Neural progenitor cell (in vitro differentiated cells): ENCODE measurements around the gene TPM1. TPM values are rescaled to one million over a fixed set of nuclear protein-coding genes. Genes with fewer than 3 reads are reported as not detected.

ENCODE experiments used
- DNase-seq: peaks from one replicate; pipeline ENCODE4 v3.0.0-alpha.2; 2016; ENCODE audit warnings: low spot score
- H2AFZ ChIP-seq: fragments of 200-600 bp; sonication (generic); replicated peaks from 2 replicates; pipeline ENCODE4 v1.6.1; 2016; ENCODE audit warnings: antibody characterized with exemption
- H3F3A ChIP-seq: fragments of 200-600 bp; sonication (generic); 2 replicates; pipeline ENCODE4 v1.6.1; 2016; ENCODE audit warnings: antibody characterized with exemption, low read depth
- H3K27ac ChIP-seq: fragments of 200-600 bp; sonication (generic); 2 replicates; pipeline ENCODE4 v1.5.1; 2016; ENCODE audit warnings: mild to moderate bottlenecking
- H3K27me3 ChIP-seq: fragments of 200-600 bp; sonication (generic); 2 replicates; pipeline ENCODE4 v1.6.1; 2016; ENCODE audit warnings: mild to moderate bottlenecking, moderate library complexity
- H3K36me3 ChIP-seq: fragments of 200-600 bp; sonication (generic); 2 replicates; pipeline ENCODE4 v1.5.1; 2016
- H3K4me1 ChIP-seq: fragments of 200-600 bp; sonication (generic); 2 replicates; pipeline ENCODE4 v1.6.1; 2016; ENCODE audit warnings: mixed run types
- H3K4me2 ChIP-seq: fragments of 200-600 bp; sonication (generic); 2 replicates; pipeline ENCODE4 v1.6.1; 2016
- H3K4me3 ChIP-seq: fragments of 200-600 bp; sonication (generic); 2 replicates; pipeline ENCODE4 v1.5.1; 2016
- H3K79me2 ChIP-seq: fragments of 200-600 bp; sonication (generic); 2 replicates; pipeline ENCODE4 v1.6.1; 2016; ENCODE audit warnings: low read depth
- H3K9ac ChIP-seq: fragments of 200-600 bp; sonication (generic); 2 replicates; pipeline ENCODE4 v1.6.1; 2016
- H3K9me3 ChIP-seq: fragments of 200-600 bp; sonication (generic); 2 replicates; pipeline ENCODE4 v1.5.1; 2016; ENCODE audit warnings: low read depth
- H4K20me1 ChIP-seq: fragments of 200-600 bp; sonication (generic); 2 replicates; pipeline ENCODE4 v1.6.1; 2016; ENCODE audit warnings: low read depth
- H3K27ac Mint-ChIP-seq: 3 replicates; pipeline ENCODE4 v1.8.0; 2021; ENCODE audit warnings: mixed read lengths
- H3K27me3 Mint-ChIP-seq: 2 replicates; pipeline ENCODE4 v1.8.0; 2022; ENCODE audit warnings: low read depth, mild to moderate bottlenecking, inconsistent platforms, moderate library complexity, mixed read lengths; ENCODE audit not compliant: insufficient read depth
- H3K36me3 Mint-ChIP-seq: 3 replicates; pipeline ENCODE4 v1.8.0; 2021; ENCODE audit warnings: mixed read lengths
- H3K4me1 Mint-ChIP-seq: 3 replicates; pipeline ENCODE4 v1.8.0; 2021; ENCODE audit warnings: mixed read lengths
- H3K4me3 Mint-ChIP-seq: 3 replicates; pipeline ENCODE4 v1.8.0; 2021; ENCODE audit warnings: mild to moderate bottlenecking, moderate library complexity, mixed read lengths
- H3K9me3 Mint-ChIP-seq: 3 replicates; pipeline ENCODE4 v1.8.0; 2020; ENCODE audit warnings: mixed read lengths
- EZH2 ChIP-seq: fragments of 200-600 bp; sonication (generic); IDR thresholded peaks from 2 replicates; pipeline ENCODE4 v1.6.1; 2017; ENCODE audit warnings: antibody characterized with exemption, mild to moderate bottlenecking, moderate library complexity
- EZH2phosphoT487 ChIP-seq: fragments of 200-600 bp; sonication (generic); IDR thresholded peaks from 2 replicates; pipeline ENCODE4 v1.6.1; 2017; ENCODE audit warnings: antibody characterized with exemption
- total RNA-seq: library from RNA; depleted of rRNA; stranded (reverse); fragments of >200 nt; gene quantifications from 2 replicates; pipeline ENCODE4 v1.2.3, GENCODE V29; 2015; ENCODE audit warnings: low replicate concordance
- TF ChIP-seq, protein P1 (sequence below): fragments of 200-600 bp; sonication (generic); IDR thresholded peaks from 2 replicates; pipeline ENCODE4 v1.5.1; 2017; ENCODE audit warnings: antibody characterized with exemption, mild to moderate bottlenecking

Gene TPM1
- total RNA-seq, 1 donor from 2014 or later: 623 TPM

DNA sequence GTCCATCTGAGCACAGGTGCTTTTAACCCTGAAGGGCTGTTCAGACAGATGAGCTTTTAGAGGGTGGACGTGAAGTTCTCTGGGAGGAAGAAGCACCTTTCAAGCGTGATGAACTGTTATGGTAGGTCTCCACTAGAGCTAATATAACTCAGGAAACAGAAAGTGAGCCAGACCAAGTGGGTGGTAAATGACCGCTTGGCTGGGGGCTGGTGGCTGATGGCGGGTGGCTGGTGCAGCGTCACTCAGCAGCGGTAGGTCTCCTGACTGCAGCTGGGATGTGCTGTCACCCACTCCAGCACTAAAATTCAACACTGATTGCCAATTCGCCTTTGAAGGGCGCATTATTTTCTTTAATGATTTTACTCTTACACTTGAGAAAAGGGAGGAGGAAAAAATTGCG lies 47.9 kb downstream of the TPM1 start:
- H3K27ac Mint-ChIP-seq: no peak overlapping the region
- TF ChIP-seq, protein P1, sequence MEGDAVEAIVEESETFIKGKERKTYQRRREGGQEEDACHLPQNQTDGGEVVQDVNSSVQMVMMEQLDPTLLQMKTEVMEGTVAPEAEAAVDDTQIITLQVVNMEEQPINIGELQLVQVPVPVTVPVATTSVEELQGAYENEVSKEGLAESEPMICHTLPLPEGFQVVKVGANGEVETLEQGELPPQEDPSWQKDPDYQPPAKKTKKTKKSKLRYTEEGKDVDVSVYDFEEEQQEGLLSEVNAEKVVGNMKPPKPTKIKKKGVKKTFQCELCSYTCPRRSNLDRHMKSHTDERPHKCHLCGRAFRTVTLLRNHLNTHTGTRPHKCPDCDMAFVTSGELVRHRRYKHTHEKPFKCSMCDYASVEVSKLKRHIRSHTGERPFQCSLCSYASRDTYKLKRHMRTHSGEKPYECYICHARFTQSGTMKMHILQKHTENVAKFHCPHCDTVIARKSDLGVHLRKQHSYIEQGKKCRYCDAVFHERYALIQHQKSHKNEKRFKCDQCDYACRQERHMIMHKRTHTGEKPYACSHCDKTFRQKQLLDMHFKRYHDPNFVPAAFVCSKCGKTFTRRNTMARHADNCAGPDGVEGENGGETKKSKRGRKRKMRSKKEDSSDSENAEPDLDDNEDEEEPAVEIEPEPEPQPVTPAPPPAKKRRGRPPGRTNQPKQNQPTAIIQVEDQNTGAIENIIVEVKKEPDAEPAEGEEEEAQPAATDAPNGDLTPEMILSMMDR: no peak
- no peak for TF ChIP-seq EZH2phosphoT487
- TF ChIP-seq EZH2: no peak

DNA sequence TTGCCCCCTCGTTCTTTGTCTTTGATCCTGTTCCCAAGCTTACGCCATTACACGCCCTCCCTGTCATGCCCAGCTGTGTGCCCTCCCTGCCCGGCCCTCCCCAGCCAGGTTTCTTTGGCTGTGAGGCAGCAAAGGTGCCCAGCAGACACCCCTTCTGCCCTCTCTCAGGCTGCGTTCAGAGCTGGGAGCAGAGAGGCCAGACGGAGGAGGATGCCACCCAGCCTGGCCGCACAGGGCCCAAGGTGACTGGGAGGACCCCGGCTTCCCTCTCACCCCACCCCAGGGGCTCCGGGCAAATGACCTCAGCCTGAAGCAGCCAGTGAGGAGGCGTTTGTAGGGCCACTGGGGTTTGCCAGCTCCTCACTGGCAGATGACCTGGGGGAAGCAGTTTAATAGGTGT lies 48.3 kb downstream of the TPM1 start:
- Mint-ChIP-seq H3K9me3 (no peaks in the 10 kb centered on the region), H3K4me1 (peaks cover 20% of the 10 kb centered on the region), H3K27me3 (no peaks in the 10 kb centered on the region), H3K4me3 (no peak overlapping the region), H3K27ac (no peak overlapping the region), H3K36me3 (no peaks in the 10 kb centered on the region)
- no peak overlapping the region for H3K27ac ChIP-seq
- no peaks in the 10 kb centered on the region for H3K36me3 ChIP-seq
- H3K9ac ChIP-seq: no peak overlapping the region
- no peak overlapping the region for H2AFZ ChIP-seq
- peaks cover 24% of the 10 kb centered on the region for H3K4me1 ChIP-seq
- TF ChIP-seq EZH2 (no peak), EZH2phosphoT487 (no peak)
- TF ChIP-seq, protein P1: no peak
- H3K9me3 ChIP-seq: no peaks in the 10 kb centered on the region
- DNase-seq: no peak
- peaks cover 18% of the 10 kb centered on the region for H3F3A ChIP-seq
- no peaks in the 10 kb centered on the region for H3K27me3 ChIP-seq
- H3K79me2 ChIP-seq: no peaks in the 10 kb centered on the region
- H3K4me3 ChIP-seq: no peak overlapping the region
- H3K4me2 ChIP-seq: no peak overlapping the region
- H4K20me1 ChIP-seq: no peaks in the 10 kb centered on the region

More for the DNA sequence above, 47.9 kb downstream of the TPM1 start:
- Mint-ChIP-seq H3K36me3 (no peaks in the 10 kb centered on the region), H3K4me1 (peaks cover 20% of the 10 kb centered on the region), H3K4me3 (no peak overlapping the region), H3K9me3 (no peaks in the 10 kb centered on the region), H3K27me3 (no peaks in the 10 kb centered on the region)
- no peaks in the 10 kb centered on the region for H3K9me3 ChIP-seq
- no peak overlapping the region for H3K27ac ChIP-seq
- no peaks in the 10 kb centered on the region for H3K79me2 ChIP-seq
- no peaks in the 10 kb centered on the region for H3K27me3 ChIP-seq
- no peak for DNase-seq
- no peak overlapping the region for H2AFZ ChIP-seq
- no peak overlapping the region for H3K4me3 ChIP-seq
- H3K4me2 ChIP-seq: no peak overlapping the region
- peaks cover 18% of the 10 kb centered on the region for H3F3A ChIP-seq
- H3K9ac ChIP-seq: no peak overlapping the region
- no peaks in the 10 kb centered on the region for H4K20me1 ChIP-seq
- H3K36me3 ChIP-seq: no peaks in the 10 kb centered on the region
- H3K4me1 ChIP-seq: peaks cover 24% of the 10 kb centered on the region

DNA sequence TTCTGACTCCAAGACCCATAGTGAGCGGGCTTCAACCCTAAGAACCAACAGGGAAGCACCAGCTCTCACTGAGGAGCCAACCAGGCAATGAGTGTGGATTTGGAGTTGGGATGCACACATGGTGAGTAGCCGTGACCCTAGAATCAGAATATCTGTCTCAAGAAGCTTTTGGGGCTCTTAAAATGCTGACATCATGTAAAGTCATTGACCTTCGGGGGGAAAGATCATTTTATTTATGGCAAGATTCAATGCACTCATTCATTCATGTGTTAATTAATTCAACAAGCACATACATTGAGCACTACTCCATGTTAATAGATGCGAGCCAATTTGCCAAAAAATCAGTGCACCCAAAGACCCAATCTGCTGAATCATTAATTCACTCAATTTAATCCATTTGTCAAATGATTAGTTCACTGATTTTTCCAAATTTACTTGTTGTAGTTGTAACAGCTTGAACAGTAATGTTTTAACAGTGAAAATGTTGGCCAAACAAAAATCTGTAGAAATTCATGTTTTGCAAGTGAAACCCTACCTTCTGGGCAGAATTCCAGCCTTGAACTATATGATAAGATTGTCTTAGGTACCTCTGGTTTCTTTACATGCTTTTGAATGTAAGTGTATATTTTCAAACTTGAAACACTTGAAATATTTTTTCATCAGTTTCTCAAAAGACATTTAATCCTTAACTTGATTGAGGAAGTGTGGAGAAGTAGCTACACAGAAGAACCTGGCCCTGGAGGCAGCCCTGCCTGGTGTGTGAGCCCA lies 49.3 kb downstream of the TPM1 start:
- peaks cover 16% of the 10 kb centered on the region for H3K4me1 Mint-ChIP-seq
- DNase-seq: no peak
- no peaks in the 10 kb centered on the region for H3K36me3 ChIP-seq
- TF ChIP-seq EZH2phosphoT487 (no peak), EZH2 (no peak)
- TF ChIP-seq, protein P1: no peak
- H3K27me3 ChIP-seq: no peaks in the 10 kb centered on the region
- H3K9ac ChIP-seq: no peak overlapping the region
- no peak overlapping the region for H3K4me3 ChIP-seq
- no peak overlapping the region for H3K27ac Mint-ChIP-seq
- H2AFZ ChIP-seq: no peak overlapping the region
- no peak overlapping the region for H3K4me2 ChIP-seq
- no peak overlapping the region for H3K27ac ChIP-seq
- no peaks in the 10 kb centered on the region for H3K9me3 Mint-ChIP-seq
- no peaks in the 10 kb centered on the region for H3K9me3 ChIP-seq
- H3K4me3 Mint-ChIP-seq: no peak overlapping the region
- H4K20me1 ChIP-seq: no peaks in the 10 kb centered on the region
- no peaks in the 10 kb centered on the region for H3K79me2 ChIP-seq
- no peaks in the 10 kb centered on the region for H3K36me3 Mint-ChIP-seq
- peaks cover 16% of the 10 kb centered on the region for H3F3A ChIP-seq
- peaks cover 2% of the 10 kb centered on the region for H3K27me3 Mint-ChIP-seq
- peaks cover 18% of the 10 kb centered on the region for H3K4me1 ChIP-seq
